Measurements from ENCODE around the gene SLCO1C1.
"Not testable (repeated sequence)": the region's sequence is repeated elsewhere in the genome, so short reads cannot be mapped to it uniquely, and the experiment has no call there.

GRCh38 chr12:20779971-20780370, 84.8 kb downstream of the SLCO1C1 start:
- TF ChIP-seq POLR2A, CTCF (IDR thresholded peaks at IDR 0.05): not testable (repeated sequence)
